HG03432 (cell line): ENCODE data around the gene UTS2.

Source experiments
- ATAC-seq: cut with Tn5 transposase; IDR thresholded peaks from one replicate; pipeline ENCODE4 v1.9.1; 2021; ENCODE audit warnings: mild to moderate bottlenecking, moderate library complexity; ENCODE audit not compliant: unreplicated experiment

Gene UTS2

GRCh38 chr1:7813677-7814373 lies 39.0 kb downstream of the UTS2 start:
- no peak for ATAC-seq

DNA sequence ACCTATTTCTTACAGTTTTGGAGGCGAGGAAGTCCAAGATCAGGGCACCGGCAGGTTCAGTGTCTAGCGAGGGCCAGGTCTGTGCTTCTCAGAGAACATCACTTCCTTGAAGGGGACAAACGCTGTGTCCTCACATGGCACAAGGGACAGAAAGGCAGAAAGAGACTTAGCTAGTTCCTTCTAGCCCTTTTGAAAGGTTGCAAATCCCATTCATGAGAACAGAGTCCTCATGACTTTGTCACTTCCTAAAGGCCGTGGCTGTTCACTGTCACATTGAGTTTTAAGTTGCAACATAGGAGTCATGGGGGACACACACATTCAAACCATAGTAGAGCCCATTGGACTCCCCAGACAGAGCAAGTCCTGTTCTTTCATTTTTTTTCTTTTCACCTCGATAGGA lies 41.4 kb downstream of the UTS2 start:
- no peak for ATAC-seq

DNA sequence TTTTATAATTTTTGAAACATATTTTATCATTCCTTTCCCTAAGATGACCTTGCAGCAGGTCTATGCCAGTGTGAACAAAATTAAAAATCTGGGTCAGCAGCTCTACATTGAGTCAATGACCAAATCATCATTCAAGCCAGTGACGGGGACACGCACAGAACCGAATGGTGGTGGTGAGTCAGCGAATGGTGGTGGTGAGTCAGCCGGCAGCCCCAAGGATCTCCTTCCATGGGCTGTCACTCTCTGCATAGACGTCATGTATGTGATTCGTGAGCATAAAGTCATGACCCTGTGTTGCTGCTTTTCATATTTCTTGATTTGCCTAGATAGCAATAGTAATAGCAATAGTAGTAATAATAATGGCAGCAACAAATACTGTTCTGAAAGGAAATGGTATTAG lies 42.5 kb downstream of the UTS2 start:
- ATAC-seq, result no peak

GRCh38 chr1:7809742-7810141 lies 43.1 kb downstream of the UTS2 start:
- no peak for ATAC-seq

GRCh38 chr1:7808253-7808844 lies 44.5 kb downstream of the UTS2 start:
- ATAC-seq, result no peak

DNA sequence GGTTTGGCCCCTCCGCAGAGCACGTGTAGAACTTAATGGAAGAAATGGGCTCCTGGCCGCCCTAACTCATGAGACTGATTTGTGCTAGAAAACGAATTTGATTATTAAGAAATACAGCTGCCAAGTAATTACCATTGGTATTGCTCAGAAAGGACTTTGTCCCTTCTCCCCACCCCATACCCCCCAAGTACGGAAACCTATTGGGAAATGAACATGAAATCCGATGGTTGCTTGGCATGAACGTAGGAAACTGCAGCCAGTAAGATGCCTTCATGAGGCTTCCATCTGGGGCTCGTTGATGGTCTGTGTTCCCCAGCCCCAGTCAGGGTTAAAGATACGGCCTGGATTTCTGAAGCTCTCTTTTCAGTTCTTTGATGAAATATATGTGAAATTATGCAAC lies 47.4 kb downstream of the UTS2 start:
- no peak for ATAC-seq
